K562 (cell line): ENCODE results near the gene POLR3H. TPM values are rescaled to one million over a fixed set of nuclear protein-coding genes. Genes with fewer than 3 reads are reported as not detected.

ENCODE experiments used
- ATAC-seq: fragments of 200-7000 bp; cut with Tn5 transposase; 3 replicates; pipeline ENCODE4 v1.9.1; 2020; ENCODE audit warnings: moderate library complexity
- BruUV-seq: library from RNA; stranded (reverse); fragments of 400-500 nt; replicated peaks from 2 replicates; lab custom pipeline; 2021; lab: Mats Ljungman, UMichigan
- CTCF ChIA-PET: fragments of 300-600 bp; formaldehyde crosslinking; extraction: SDS; loops from one replicate; lab custom pipeline; 2021; ENCODE audit warnings: low intra/inter-chr PET ratio; lab: Yijun Ruan, JAX
- POLR2A ChIA-PET: fragments of 300-600, 350-650 bp; sonication (Branson Sonifier 250); formaldehyde crosslinking; extraction: SDS; loops from one replicate; lab custom pipeline; 2021; ENCODE audit warnings: antibody characterized with exemption, inconsistent platforms; lab: Yijun Ruan, JAX
- DNase-seq, 4 experiments: peaks; one replicate each; pipeline versions ENCODE4 v3.0.0 to v3.0.0-alpha.2; 2011 to 2018; ENCODE audit warnings: low spot score in 3 of 4, mixed read lengths in 3 of 4; ENCODE audit errors: extremely low read depth in 1 of 4
- FAIRE-seq: peaks from 2 replicates; lab custom pipeline; 2011; peaks lifted over from hg19 to GRCh38; lab: Jason Lieb, UNC
- H2AFZ ChIP-seq: 2 replicates; pipeline ENCODE4 v1.6.0; 2011; ENCODE audit warnings: low read depth, low read length, control low read depth, inconsistent platforms
- H3K27ac ChIP-seq: fragments of 200-600 bp; 3 replicates; pipeline ENCODE4 v1.8.0; 2011; ENCODE audit warnings: low read depth, mild to moderate bottlenecking, control low read depth, inconsistent platforms, low read length, moderate library complexity, mixed read lengths; ENCODE audit errors: extremely low read depth
- H3K27me3 ChIP-seq, 2 experiments: fragments of 300-600 bp in 1 of 2; 2 replicates in 1 of 2; 3 replicates in 1 of 2; pipeline versions ENCODE4 v1.6.0 to v1.8.0; 2011; ENCODE audit warnings: inconsistent platforms in 2 of 2, low read length in 2 of 2, mild to moderate bottlenecking in 1 of 2, mixed read lengths in 1 of 2, moderate library complexity in 1 of 2; ENCODE audit not compliant: control insufficient read depth in 2 of 2, insufficient read depth in 2 of 2
- H3K36me3 ChIP-seq: fragments of 300-600 bp; 3 replicates; pipeline ENCODE4 v1.8.0; 2011; ENCODE audit warnings: mild to moderate bottlenecking, low read length, inconsistent platforms; ENCODE audit not compliant: control insufficient read depth, insufficient read depth
- H3K4me1 ChIP-seq, 2 experiments: fragments of 200-600 bp in 1 of 2; replicated peaks in 1 of 2; 2 replicates in 1 of 2; 3 replicates in 1 of 2; pipeline versions ENCODE4 v1.5.1 to v1.8.0; 2011; ENCODE audit warnings: inconsistent platforms in 2 of 2, low read length in 2 of 2, mild to moderate bottlenecking in 1 of 2, mixed read lengths in 1 of 2, moderate library complexity in 1 of 2; ENCODE audit not compliant: control insufficient read depth in 2 of 2, insufficient read depth in 2 of 2
- H3K4me2 ChIP-seq: 2 replicates; pipeline ENCODE4 v1.6.1; 2011; ENCODE audit warnings: low read length, control low read depth, inconsistent platforms, mixed read lengths; ENCODE audit not compliant: insufficient read depth
- H3K4me3 ChIP-seq: fragments of 200-600 bp; sonication (generic), shearing (Covaris generic); 2 replicates; pipeline ENCODE4 v1.5.1; 2016; ENCODE audit warnings: control low read depth, inconsistent platforms
- H3K79me2 ChIP-seq: fragments of 200-600 bp; 3 replicates; pipeline ENCODE4 v1.8.0; 2011; ENCODE audit warnings: low read length, inconsistent platforms; ENCODE audit not compliant: control insufficient read depth, insufficient read depth
- H3K9ac ChIP-seq, 2 experiments: 2 replicates each; pipeline versions ENCODE4 v1.6.0 to v1.6.1; 2011; ENCODE audit warnings: low read depth in 2 of 2, low read length in 2 of 2, control low read depth in 1 of 2, inconsistent platforms in 1 of 2, mild to moderate bottlenecking in 1 of 2, mixed read lengths in 1 of 2; ENCODE audit not compliant: insufficient read depth in 1 of 2
- H3K9me1 ChIP-seq: one replicate; pipeline ENCODE4 v1.6.0; 2011; ENCODE audit warnings: inconsistent platforms, mild to moderate bottlenecking, low read length, moderate library complexity; ENCODE audit not compliant: control insufficient read depth, insufficient read depth
- H3K9me3 ChIP-seq: replicated peaks from 2 replicates; pipeline ENCODE4 v1.5.1; 2011; ENCODE audit warnings: low read depth, low read length, inconsistent platforms; ENCODE audit not compliant: control insufficient read depth, insufficient read depth
- H4K20me1 ChIP-seq: replicated peaks from 2 replicates; pipeline ENCODE4 v1.6.1; 2011; ENCODE audit warnings: low read length, inconsistent platforms, mixed read lengths; ENCODE audit not compliant: control insufficient read depth, insufficient read depth
- HMG20B ChIP-seq: fragments of 250-450 bp; sonication (Bioruptor Pico); IDR thresholded peaks from 2 replicates; pipeline ENCODE4 v1.5.0; 2021; ENCODE audit warnings: mild to moderate bottlenecking
- HOXB6 ChIP-seq: fragments of 250-450 bp; sonication (Bioruptor Pico); IDR thresholded peaks from 2 replicates; pipeline ENCODE4 v1.5.1; 2022; ENCODE audit warnings: mild to moderate bottlenecking, borderline replicate concordance
- ILF3 ChIP-seq: fragments of 450-650 bp; IDR thresholded peaks from 2 replicates; pipeline ENCODE4 v1.6.1; 2018; ENCODE audit warnings: antibody characterized with exemption, mild to moderate bottlenecking, moderate library complexity, borderline replicate concordance
- KLF10 ChIP-seq: fragments of 250-450 bp; sonication (Bioruptor Pico); IDR thresholded peaks from 2 replicates; pipeline ENCODE4 v1.6.1; 2021; ENCODE audit warnings: matching md5 sums
- MIER1 ChIP-seq: fragments of 450-650 bp; IDR thresholded peaks from 2 replicates; pipeline ENCODE4 v1.6.1; 2016; ENCODE audit warnings: antibody characterized with exemption, mild to moderate bottlenecking, low read depth
- NCOA1 ChIP-seq: fragments of 450-650 bp; IDR thresholded peaks from 2 replicates; pipeline ENCODE4 v1.6.1; 2016; ENCODE audit warnings: low read depth
- NELFE ChIP-seq: IDR thresholded peaks from 2 replicates; pipeline ENCODE4 v1.6.1; 2011; ENCODE audit warnings: mild to moderate bottlenecking; ENCODE audit not compliant: insufficient read depth, insufficient read length
- SIN3A ChIP-seq, 2 experiments: fragments of 150-350 bp in 1 of 2; IDR thresholded peaks; 2 replicates each; pipeline ENCODE4 v1.6.1; 2011 to 2016; ENCODE audit warnings: borderline replicate concordance in 2 of 2, low read depth in 2 of 2, low read length in 2 of 2, mild to moderate bottlenecking in 2 of 2, moderate library complexity in 2 of 2; ENCODE audit not compliant: control insufficient read depth in 1 of 2
- TFAM ChIP-seq: fragments of 250-450 bp; sonication (Bioruptor Pico); conservative IDR thresholded peaks from 2 replicates; pipeline ENCODE4 v1.5.0; 2021; ENCODE audit warnings: mild to moderate bottlenecking, moderate library complexity
- TRIM28 ChIP-seq: fragments of 450-650 bp; IDR thresholded peaks from 2 replicates; pipeline ENCODE4 v1.6.1; 2017
- ZEB2 ChIP-seq: fragments of 450-650 bp; IDR thresholded peaks from 2 replicates; pipeline ENCODE4 v1.6.1; 2016
- ZFP30 ChIP-seq: fragments of 250-450 bp; sonication (Bioruptor Pico); IDR thresholded peaks from 2 replicates; pipeline ENCODE4 v1.8.0; 2022; ENCODE audit warnings: moderate library complexity, mild to moderate bottlenecking, inconsistent platforms, borderline replicate concordance
- ZNF124 ChIP-seq: sonication (generic); formaldehyde crosslinking; IDR thresholded peaks from 2 replicates; pipeline ENCODE4 v1.8.1; 2022; ENCODE audit warnings: missing genetic modification reagents
- ZNF274 ChIP-seq: IDR thresholded peaks from 2 replicates; pipeline ENCODE4 v1.6.1; 2011; ENCODE audit warnings: low read depth, mild to moderate bottlenecking, low read length, moderate library complexity, borderline replicate concordance
- ZNF766 ChIP-seq: fragments of 200-800 bp; sonication (Bioruptor generic); conservative IDR thresholded peaks from 2 replicates; pipeline ENCODE4 v1.6.1; 2016; ENCODE audit warnings: missing genetic modification characterization, missing compliant biosample characterization
- ZZZ3 ChIP-seq: fragments of 450-650 bp; IDR thresholded peaks from 2 replicates; pipeline ENCODE4 v1.6.1; 2016; ENCODE audit warnings: antibody characterized with exemption, mild to moderate bottlenecking, moderate library complexity
- WGBS: fragments of 100-300 bp; shearing (Covaris generic); methylation state at CpG from one replicate; pipeline ENCODE4 v1.1.6; 2016; ENCODE audit warnings: low coverage, mixed read lengths; ENCODE audit not compliant: insufficient coverage; ENCODE audit errors: missing lambda C conversion rate; 5-methylcytosine and 5-hydroxymethylcytosine counted together
- in situ Hi-C: fragments of 300-500 bp; cut with MboI; formaldehyde crosslinking; loops from 4 replicates; pipeline ENCODE4 v1.15.0; 2018; ENCODE audit warnings: inconsistent platforms, mixed read lengths
- intact Hi-C: fragments of 100-400 bp; cut with micrococcal nuclease; formaldehyde crosslinking; loops from 2 replicates; pipeline ENCODE4 v1.14.2; 2022
- polyA plus RNA-seq, 8 experiments: library from polyadenylated mRNA; depleted of rRNA in 4 of 8; stranded (reverse) in 5 of 8; unstranded in 3 of 8; fragments of >200 nt; fragmentation: Nextera tagmentation in 2 of 8; fragmentation: Illumina TruSeq in 1 of 8; extraction: Ambion mirVana in 2 of 8; extraction: Trizol in 1 of 8; gene quantifications; 2 replicates each; pipeline versions ENCODE4 v1.2.1 to v1.2.3, GENCODE V29; 2011 to 2014; ENCODE audit warnings: inconsistent platforms in 1 of 8, missing spikeins in 1 of 8
- total RNA-seq, 7 experiments: library from RNA; depleted of rRNA in 6 of 7; stranded (reverse); fragments of >200 nt in 6 of 7; fragmentation: Illumina TruSeq in 2 of 7; extraction: Trizol in 2 of 7; gene quantifications; 2 replicates each; pipeline versions ENCODE4 v1.2.1 to v1.2.3, GENCODE V29; 2011 to 2021; ENCODE audit warnings: low replicate concordance in 1 of 7

POLR3H gene
- total and polyA plus RNA-seq, 9 of the 15 experiments (the other 6 are each of a cell fraction or from before 2014, with no cell fraction given) = 5.3 to 48.4 (median 22.2) TPM

GRCh38 chr22:41568811-41569210 is 24.5 kb upstream of the POLR3H start:
- POLR2A ChIA-PET = interaction anchor here (0.6 kb wide), 1 partner anchor 10 kb away, joined by 3 read pairs; no protein-coding TSS in a partner anchor
- H3K4me3 ChIP-seq = no peak overlapping the region
- intact Hi-C loops (no loop called here), in situ Hi-C loops (no loop called here)
- TF ChIP-seq ZFP30 (CRISPR knock-in tag) = no peak
- TF ChIP-seq SIN3A (IDR thresholded peaks at IDR 0.05; ENCODE audit: borderline replicate concordance in 2 of 2, control insufficient read depth in 1 of 2, low read depth in 2 of 2, low read length in 2 of 2) = no peak
- TF ChIP-seq NCOA1 = no peak
- no peak for TF ChIP-seq MIER1
- TF ChIP-seq TRIM28 = no peak
- TF ChIP-seq ZNF124 (CRISPR knock-in tag) = no peak
- no peak for TF ChIP-seq TFAM
- TF ChIP-seq NELFE = no peak
- TF ChIP-seq HOXB6 (CRISPR knock-in tag) = no peak
- TF ChIP-seq HMG20B = no peak
- TF ChIP-seq ZZZ3 = no peak
- TF ChIP-seq ZNF274 = no peak
- TF ChIP-seq ILF3 = no peak
- TF ChIP-seq ZNF766 (CRISPR knock-in tag) = no peak
- no peak for TF ChIP-seq ZEB2
- no peak for TF ChIP-seq KLF10 (CRISPR knock-in tag)
- no TSS peak for BruUV-seq
- H3K36me3 ChIP-seq = no peaks in the 10 kb centered on the region
- H3K4me1 ChIP-seq = peaks cover 14 to 36% of the 10 kb centered on the region in 2 experiments; a peak in 4 of 5 replicates
- CTCF ChIA-PET = no interaction called here
- 46% methylated on average over 5 of the region's 7 CpGs for WGBS
- H3K9me3 ChIP-seq = no peaks in the 10 kb centered on the region
- no peak overlapping the region for H3K27ac ChIP-seq
- no peak overlapping the region for H2AFZ ChIP-seq
- no peaks in the 10 kb centered on the region for H3K27me3 ChIP-seq
- DNase-seq (no peak), ATAC-seq (no peak), FAIRE-seq (no peak)
- no peaks in the 10 kb centered on the region for H4K20me1 ChIP-seq
- peak overlapping the region in 1 of 2 experiments; percentile 64; a peak in 1 of 4 replicates for H3K9ac ChIP-seq
- no peaks in the 10 kb centered on the region for H3K79me2 ChIP-seq
- H3K9me1 ChIP-seq = no peaks in the 10 kb centered on the region
- no peak overlapping the region for H3K4me2 ChIP-seq
